A549 (cell line): ENCODE results near the gene RSPH9.

Experiments
- CEBPB ChIP-seq, 2 experiments: fragments of >200 bp in 1 of 2; sonication (Bioruptor Twin) in 1 of 2; formaldehyde crosslinking in 1 of 2; IDR thresholded peaks; 2 replicates each; pipeline ENCODE4 v1.6.1; 2012 to 2016
- MAFK ChIP-seq: fragments of 450-650 bp; IDR thresholded peaks from 2 replicates; pipeline ENCODE4 v1.6.1; 2014; ENCODE audit not compliant: partially characterized antibody
- NFE2L2 ChIP-seq: fragments of 150-350 bp; conservative IDR thresholded peaks from 2 replicates; pipeline ENCODE4 v1.6.1; 2014; ENCODE audit warnings: low read length
- POLR2A ChIP-seq: IDR thresholded peaks from 2 replicates; pipeline ENCODE4 v1.6.1; 2012; ENCODE audit warnings: mild to moderate bottlenecking, low read length
- RAD21 ChIP-seq, 2 experiments: fragments of >200 bp in 1 of 2; sonication (Bioruptor Twin) in 1 of 2; formaldehyde crosslinking in 1 of 2; IDR thresholded peaks in 1 of 2; conservative IDR thresholded peaks in 1 of 2; 2 replicates in 1 of 2; 3 replicates in 1 of 2; pipeline ENCODE4 v1.6.1; 2012 to 2018; ENCODE audit warnings: inconsistent platforms in 1 of 2
- RCOR1 ChIP-seq: fragments of 150-350 bp; IDR thresholded peaks from 2 replicates; pipeline ENCODE4 v1.6.1; 2014; ENCODE audit warnings: antibody characterized with exemption, low read length, low read depth
- RFX5 ChIP-seq: fragments of 450-650 bp; IDR thresholded peaks from 2 replicates; pipeline ENCODE4 v1.7.1; 2014; ENCODE audit warnings: antibody characterized with exemption, mild to moderate bottlenecking, moderate library complexity
- ZC3H11A ChIP-seq: fragments of 450-650 bp; IDR thresholded peaks from 2 replicates; pipeline ENCODE4 v1.6.1; 2014; ENCODE audit warnings: antibody characterized with exemption, mild to moderate bottlenecking
- TF ChIP-seq, protein P1 (sequence below): fragments of >200 bp; sonication (Bioruptor Twin); formaldehyde crosslinking; IDR thresholded peaks from 3 replicates; pipeline ENCODE4 v1.5.1; 2016

GRCh38 chr6:43717822-43718221 lies 73.0 kb downstream of the RSPH9 start:
- TF ChIP-seq POLR2A = no peak
- TF ChIP-seq, protein P1, sequence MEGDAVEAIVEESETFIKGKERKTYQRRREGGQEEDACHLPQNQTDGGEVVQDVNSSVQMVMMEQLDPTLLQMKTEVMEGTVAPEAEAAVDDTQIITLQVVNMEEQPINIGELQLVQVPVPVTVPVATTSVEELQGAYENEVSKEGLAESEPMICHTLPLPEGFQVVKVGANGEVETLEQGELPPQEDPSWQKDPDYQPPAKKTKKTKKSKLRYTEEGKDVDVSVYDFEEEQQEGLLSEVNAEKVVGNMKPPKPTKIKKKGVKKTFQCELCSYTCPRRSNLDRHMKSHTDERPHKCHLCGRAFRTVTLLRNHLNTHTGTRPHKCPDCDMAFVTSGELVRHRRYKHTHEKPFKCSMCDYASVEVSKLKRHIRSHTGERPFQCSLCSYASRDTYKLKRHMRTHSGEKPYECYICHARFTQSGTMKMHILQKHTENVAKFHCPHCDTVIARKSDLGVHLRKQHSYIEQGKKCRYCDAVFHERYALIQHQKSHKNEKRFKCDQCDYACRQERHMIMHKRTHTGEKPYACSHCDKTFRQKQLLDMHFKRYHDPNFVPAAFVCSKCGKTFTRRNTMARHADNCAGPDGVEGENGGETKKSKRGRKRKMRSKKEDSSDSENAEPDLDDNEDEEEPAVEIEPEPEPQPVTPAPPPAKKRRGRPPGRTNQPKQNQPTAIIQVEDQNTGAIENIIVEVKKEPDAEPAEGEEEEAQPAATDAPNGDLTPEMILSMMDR = no peak
- TF ChIP-seq MAFK = no peak
- TF ChIP-seq RFX5 = no peak
- TF ChIP-seq NFE2L2 = no peak
- TF ChIP-seq RCOR1 = no peak
- no peak for TF ChIP-seq CEBPB (IDR thresholded peaks at IDR 0.05)
- TF ChIP-seq ZC3H11A = no peak
- no peak for TF ChIP-seq RAD21 (conservative IDR thresholded peaks at IDR 0.05 in 1 of 2, IDR thresholded peaks at IDR 0.05 in 1 of 2)
